GM23248 (cell line): ENCODE data around the gene GALNT1.

Experiments used
- EZH2 ChIP-seq: fragments of 200-600 bp; sonication (generic); IDR thresholded peaks from 2 replicates; pipeline ENCODE4 v1.6.1; 2018; ENCODE audit warnings: antibody characterized with exemption, mild to moderate bottlenecking; ENCODE audit not compliant: insufficient read depth, poor library complexity, severe bottlenecking
- EZH2phosphoT487 ChIP-seq: fragments of 200-600 bp; sonication (generic); IDR thresholded peaks from 2 replicates; pipeline ENCODE4 v1.6.1; 2018; ENCODE audit warnings: antibody characterized with exemption, moderate library complexity, mild to moderate bottlenecking, low read depth; ENCODE audit not compliant: insufficient read depth

DNA sequence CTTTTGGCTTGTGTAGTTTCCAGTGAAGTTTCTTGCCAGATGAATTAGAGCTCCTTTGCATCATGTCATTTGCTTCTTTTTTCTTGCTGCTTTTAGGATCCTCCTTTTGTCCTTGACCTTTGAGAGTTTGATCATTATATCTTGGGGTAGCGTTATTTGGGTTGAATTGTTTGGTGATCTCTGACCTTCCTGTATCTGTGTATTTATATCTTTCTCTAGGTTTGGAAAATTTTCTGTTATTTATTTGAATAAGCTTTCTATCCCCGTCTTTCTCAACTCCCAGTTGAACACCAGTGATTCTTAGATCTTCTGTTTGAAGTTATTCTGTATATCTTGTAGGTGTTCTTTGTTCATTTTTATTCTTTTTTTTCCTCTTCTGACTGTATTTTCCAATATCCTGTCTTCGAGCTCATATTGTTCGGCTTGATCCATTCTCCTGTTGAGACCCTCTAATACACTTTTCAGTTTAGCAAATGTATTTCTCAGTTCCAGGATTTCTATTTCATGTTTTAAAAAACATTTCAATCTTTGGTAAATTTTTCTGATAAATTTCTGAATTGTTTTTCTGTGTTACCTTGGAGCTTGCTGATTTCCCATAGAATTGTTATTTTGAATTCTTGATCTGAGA lies 20.8 kb downstream of the GALNT1 start:
- TF ChIP-seq EZH2: no peak
- no peak for TF ChIP-seq EZH2phosphoT487
